Omental fat pad (tissue), 4 donors: ENCODE measurements around the gene PID1. TPM values are rescaled to one million over a fixed set of nuclear protein-coding genes. Genes with fewer than 3 reads are reported as not detected.

Experiments
- ATAC-seq: fragments of 150-250 bp; one replicate; pipeline ENCODE4 v1.9.1; 2016; ENCODE audit warnings: mild to moderate bottlenecking, moderate library complexity; ENCODE audit not compliant: low FRiP score
- DNase-seq: peaks from one replicate; pipeline ENCODE4 v3.0.0-alpha.2; 2019; ENCODE audit warnings: low spot score
- total RNA-seq, 4 donors: library from RNA; depleted of rRNA; stranded (reverse); fragments of >200 nt; gene quantifications; one replicate each; pipeline ENCODE4 v1.1.0, GENCODE V29; 2016
- TF ChIP-seq, protein P1 (sequence below), 3 donors: fragments of 450-650 bp; IDR thresholded peaks; one replicate each; pipeline ENCODE4 v1.5.1; 2016 to 2017; ENCODE audit warnings: antibody characterized with exemption in 3 of 3, mild to moderate bottlenecking in 3 of 3, moderate library complexity in 2 of 3

Gene PID1
- total RNA-seq, 4 donors from 2014 or later = 20.7 to 98.7 (median 59.1) TPM

- ATAC-seq (no peak), DNase-seq (no peak)
- TF ChIP-seq, protein P1, sequence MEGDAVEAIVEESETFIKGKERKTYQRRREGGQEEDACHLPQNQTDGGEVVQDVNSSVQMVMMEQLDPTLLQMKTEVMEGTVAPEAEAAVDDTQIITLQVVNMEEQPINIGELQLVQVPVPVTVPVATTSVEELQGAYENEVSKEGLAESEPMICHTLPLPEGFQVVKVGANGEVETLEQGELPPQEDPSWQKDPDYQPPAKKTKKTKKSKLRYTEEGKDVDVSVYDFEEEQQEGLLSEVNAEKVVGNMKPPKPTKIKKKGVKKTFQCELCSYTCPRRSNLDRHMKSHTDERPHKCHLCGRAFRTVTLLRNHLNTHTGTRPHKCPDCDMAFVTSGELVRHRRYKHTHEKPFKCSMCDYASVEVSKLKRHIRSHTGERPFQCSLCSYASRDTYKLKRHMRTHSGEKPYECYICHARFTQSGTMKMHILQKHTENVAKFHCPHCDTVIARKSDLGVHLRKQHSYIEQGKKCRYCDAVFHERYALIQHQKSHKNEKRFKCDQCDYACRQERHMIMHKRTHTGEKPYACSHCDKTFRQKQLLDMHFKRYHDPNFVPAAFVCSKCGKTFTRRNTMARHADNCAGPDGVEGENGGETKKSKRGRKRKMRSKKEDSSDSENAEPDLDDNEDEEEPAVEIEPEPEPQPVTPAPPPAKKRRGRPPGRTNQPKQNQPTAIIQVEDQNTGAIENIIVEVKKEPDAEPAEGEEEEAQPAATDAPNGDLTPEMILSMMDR (IDR thresholded peaks at IDR 0.05) = no peak
These were observed 4.4 kb upstream of the PID1 start for GRCh38 chr2:229275506-229275905.

DNA sequence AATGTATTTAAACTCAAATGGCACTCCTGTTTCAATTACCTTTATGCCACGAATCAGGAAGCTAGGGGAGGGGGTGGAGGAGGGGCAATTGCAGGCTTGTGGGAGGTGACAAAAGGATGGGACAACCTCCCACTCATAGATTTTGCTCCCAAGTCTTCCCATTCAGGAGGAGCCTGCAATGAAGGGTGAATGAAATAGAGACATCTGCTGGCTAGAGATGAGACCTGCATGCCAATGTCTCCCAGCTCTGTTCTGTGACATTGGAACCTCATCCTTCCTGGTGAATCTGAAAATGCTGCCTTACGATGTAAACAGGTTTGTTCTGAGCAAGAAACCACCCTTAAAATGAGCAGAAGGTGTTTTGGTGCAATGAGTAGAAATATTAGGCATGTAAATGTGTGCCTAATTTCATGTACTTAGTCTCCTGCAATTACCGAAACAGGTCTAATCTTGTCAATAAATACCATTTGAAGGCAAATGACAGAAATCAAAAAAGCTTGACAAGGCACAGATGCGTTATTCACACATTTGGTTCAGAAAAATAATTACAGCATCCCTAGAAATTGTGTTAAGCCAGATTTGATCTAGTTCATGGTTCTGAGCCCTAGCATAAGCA is 2.7 kb upstream of the PID1 start:
- TF ChIP-seq, protein P1 (IDR thresholded peaks at IDR 0.05) = peak in 1 of 3 donors; percentile 34
- ATAC-seq (peak; percentile 85), DNase-seq (no peak)

DNA sequence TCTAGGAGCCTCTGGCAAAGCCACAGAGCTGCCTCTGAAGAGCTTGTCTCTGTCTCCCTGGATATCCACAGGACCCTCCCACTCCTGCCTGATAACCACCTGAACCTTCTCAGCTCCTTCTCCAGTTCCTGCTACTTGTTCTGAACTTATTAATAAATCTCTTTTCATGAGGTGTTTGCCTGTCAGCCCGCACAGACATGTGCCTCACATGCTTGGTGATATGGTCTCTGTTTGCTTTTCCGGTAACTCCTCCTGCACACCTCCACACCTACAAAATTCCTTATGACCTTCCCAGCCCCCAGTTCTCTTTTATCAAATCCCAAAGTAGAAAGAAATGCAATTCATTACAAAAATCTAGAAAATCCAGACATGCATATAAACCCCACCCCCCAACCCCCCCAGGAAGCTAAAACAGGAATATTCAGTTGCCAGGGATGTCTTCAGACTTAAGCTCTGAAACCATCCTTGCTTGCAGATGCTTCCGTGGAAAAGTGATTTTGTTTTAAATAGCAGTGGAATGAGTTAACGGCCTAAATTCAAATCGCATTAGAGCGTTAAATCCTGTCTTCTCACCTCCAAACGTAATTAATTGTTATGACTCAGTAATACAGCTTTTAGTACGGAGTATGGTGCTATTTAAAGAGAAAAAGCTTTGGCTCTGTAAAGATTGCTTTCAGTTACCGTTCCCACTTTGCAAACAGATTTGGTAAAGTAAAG is 2.1 kb upstream of the PID1 start:
- ATAC-seq = peak; percentile 54
- TF ChIP-seq, protein P1 (IDR thresholded peaks at IDR 0.05) = no peak
- DNase-seq = no peak

DNA sequence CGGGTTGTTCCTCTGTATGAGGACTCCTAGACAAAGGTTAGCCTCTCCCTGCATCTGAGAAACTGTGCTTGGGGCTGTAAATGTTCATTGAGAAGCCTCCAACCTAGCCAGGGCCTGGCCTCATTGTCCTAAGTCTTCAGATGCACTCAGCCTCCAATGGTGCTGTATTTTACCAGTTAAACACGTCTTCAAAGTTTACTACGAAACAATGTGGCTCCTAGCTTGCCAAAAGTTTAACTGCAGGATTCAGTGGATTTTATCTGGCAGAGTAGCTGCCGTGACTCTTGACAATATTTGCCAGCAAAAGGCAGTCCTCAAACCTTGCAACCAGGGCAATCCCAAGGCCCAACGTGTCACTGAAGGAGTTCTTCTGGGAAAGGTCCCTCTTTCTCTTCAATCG is 1.1 kb downstream of the PID1 start:
- ATAC-seq = no peak
- TF ChIP-seq, protein P1 (IDR thresholded peaks at IDR 0.05) = no peak
- DNase-seq = no peak

GRCh38 chr2:229269146-229269545 is 1.9 kb downstream of the PID1 start:
- ATAC-seq (no peak), DNase-seq (no peak)
- TF ChIP-seq, protein P1 (IDR thresholded peaks at IDR 0.05) = no peak

GRCh38 chr2:229268626-229269025 is 2.5 kb downstream of the PID1 start:
- ATAC-seq = no peak

More at GRCh38 chr2:229268626-229269025, 2.5 kb downstream of the PID1 start:
- TF ChIP-seq, protein P1 (IDR thresholded peaks at IDR 0.05) = no peak
- DNase-seq = no peak
